ENCODE measurements around the gene PLAAT5. TPM values are rescaled to one million over a fixed set of nuclear protein-coding genes. Genes with fewer than 3 reads are reported as not detected.

PLAAT5 gene
- total and polyA plus RNA-seq, 11 donors = 0.49 to 7.1 (median 1.5) TPM

DNA sequence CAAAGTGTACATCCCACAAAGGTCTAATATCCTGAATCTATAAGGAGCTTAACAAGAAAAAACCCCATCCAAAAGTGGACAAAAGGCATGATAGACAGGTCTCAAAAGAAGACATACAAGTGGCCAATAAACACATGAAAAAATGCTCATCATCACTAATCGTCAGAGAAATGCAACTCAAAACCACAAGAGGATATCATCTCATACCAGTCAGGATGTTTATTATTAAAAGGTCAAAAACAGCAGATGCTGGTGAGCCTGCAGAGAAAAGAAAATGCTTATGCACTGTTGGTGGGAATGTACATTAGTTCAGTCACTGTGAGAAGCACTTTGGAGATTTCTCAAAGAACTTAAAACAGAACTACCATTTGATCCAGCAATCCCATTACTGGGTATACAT is 27.6 kb upstream of the PLAAT5 start:
- H3K27ac ChIP-seq = no peak overlapping the region
- intact Hi-C loops (cut with DNase I) = no loop called here
- H3K4me3 ChIP-seq = no peak overlapping the region
- H3K36me3 ChIP-seq = no peaks in the 10 kb centered on the region
- ATAC-seq = no peak
- H3K9me3 ChIP-seq = peaks cover 0 to 9% (median 0%) of the 10 kb centered on the region in 12 donors
- no peak for TF ChIP-seq POLR2A (IDR thresholded peaks at IDR 0.05)
- TF ChIP-seq, protein P1, sequence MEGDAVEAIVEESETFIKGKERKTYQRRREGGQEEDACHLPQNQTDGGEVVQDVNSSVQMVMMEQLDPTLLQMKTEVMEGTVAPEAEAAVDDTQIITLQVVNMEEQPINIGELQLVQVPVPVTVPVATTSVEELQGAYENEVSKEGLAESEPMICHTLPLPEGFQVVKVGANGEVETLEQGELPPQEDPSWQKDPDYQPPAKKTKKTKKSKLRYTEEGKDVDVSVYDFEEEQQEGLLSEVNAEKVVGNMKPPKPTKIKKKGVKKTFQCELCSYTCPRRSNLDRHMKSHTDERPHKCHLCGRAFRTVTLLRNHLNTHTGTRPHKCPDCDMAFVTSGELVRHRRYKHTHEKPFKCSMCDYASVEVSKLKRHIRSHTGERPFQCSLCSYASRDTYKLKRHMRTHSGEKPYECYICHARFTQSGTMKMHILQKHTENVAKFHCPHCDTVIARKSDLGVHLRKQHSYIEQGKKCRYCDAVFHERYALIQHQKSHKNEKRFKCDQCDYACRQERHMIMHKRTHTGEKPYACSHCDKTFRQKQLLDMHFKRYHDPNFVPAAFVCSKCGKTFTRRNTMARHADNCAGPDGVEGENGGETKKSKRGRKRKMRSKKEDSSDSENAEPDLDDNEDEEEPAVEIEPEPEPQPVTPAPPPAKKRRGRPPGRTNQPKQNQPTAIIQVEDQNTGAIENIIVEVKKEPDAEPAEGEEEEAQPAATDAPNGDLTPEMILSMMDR (IDR thresholded peaks at IDR 0.05) = no peak
- no peaks in the 10 kb centered on the region for H3K4me1 ChIP-seq
- DNase-seq = no peak
- 36 to 53% (median 44%) methylated on average over 1 of the region's 1 CpG for WGBS, 4 donors
- no peaks in the 10 kb centered on the region for H3K27me3 ChIP-seq

DNA sequence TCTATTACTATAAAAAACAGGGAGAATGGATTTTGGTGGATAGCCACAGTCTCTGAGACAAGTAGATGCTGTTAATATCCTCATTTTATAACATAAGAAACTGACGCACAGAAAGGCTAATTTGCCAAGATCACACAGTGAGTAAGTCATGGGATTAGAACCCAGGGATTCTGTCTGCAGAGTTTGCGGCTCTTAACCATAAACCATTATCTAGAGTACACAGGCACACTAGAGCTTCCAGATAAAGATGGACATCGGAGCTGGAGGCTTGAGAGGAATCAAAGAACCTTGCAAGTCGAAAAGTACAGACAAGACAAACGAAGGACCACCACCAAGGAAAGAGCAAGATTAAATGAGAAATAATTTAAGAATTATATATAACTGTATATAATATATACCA is 26.2 kb upstream of the PLAAT5 start:
- 92 to 94% (median 92%) methylated on average over 5 of the region's 5 CpGs for WGBS, 4 donors
- Histone ChIP-seq H3K36me3 (no peaks in the 10 kb centered on the region), H3K4me1 (no peaks in the 10 kb centered on the region), H3K27ac (no peak overlapping the region), H3K27me3 (no peaks in the 10 kb centered on the region), H3K9me3 (no peaks in the 10 kb centered on the region), H3K4me3 (no peak overlapping the region)
- no peak for DNase-seq
- no peak for ATAC-seq
- intact Hi-C loops (cut with DNase I) = no loop called here
- TF ChIP-seq, protein P1 (IDR thresholded peaks at IDR 0.05) = no peak
- no peak for TF ChIP-seq POLR2A (IDR thresholded peaks at IDR 0.05)

DNA sequence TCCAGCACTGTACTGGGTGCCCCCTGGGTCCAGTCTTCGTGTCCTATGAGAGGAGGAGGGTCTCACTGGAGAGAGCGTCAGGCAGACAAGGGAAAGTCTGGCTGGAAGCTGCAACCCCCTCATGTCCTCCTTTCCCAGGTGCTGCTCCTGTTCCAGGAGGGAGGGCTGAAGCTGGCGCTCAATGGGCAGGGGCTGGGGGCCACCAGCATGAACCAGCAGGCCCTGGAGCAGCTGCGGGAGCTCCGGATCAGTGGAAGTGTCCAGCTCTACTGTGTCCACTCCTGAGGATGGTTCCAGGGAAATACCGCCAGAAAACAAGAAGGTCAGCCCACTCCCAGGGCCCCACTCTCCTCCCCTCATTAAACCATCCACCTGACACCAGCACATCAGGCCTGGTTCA is 25.1 kb upstream of the PLAAT5 start:
- WGBS, 4 donors = 81 to 97% (median 92%) methylated on average over 5 to 6 of the region's 6 CpGs
- intact Hi-C loops (cut with DNase I) = no loop called here
- TF ChIP-seq POLR2A (IDR thresholded peaks at IDR 0.05) = no peak
- TF ChIP-seq, protein P1 (IDR thresholded peaks at IDR 0.05) = no peak
- Histone ChIP-seq H3K27ac (no peak overlapping the region), H3K27me3 (no peaks in the 10 kb centered on the region), H3K4me1 (no peaks in the 10 kb centered on the region), H3K9me3 (no peaks in the 10 kb centered on the region), H3K36me3 (no peaks in the 10 kb centered on the region), H3K4me3 (no peak overlapping the region)
- ATAC-seq = no peak
- DNase-seq = no peak

DNA sequence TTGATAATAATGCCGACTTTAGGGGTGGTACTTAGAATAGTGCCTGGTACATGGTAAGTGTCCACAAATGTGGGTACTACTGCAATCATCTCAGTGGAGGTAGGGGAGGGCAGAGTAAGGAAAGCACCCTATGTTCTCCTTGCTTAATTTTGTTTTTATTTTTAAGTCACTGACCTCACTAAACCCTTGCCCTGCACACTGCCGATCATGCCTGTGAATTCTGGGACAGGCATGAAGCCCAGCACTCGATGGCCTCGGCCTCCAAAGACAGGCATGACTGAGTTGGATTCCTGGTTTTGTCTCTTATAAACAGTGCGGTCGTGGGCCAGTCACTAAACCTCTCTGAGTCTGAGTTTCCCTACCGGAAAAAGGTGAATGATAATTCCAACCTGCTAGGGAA is 21.8 kb upstream of the PLAAT5 start:
- Histone ChIP-seq H3K4me3 (no peak overlapping the region), H3K27ac (no peak overlapping the region), H3K36me3 (no peaks in the 10 kb centered on the region), H3K27me3 (no peaks in the 10 kb centered on the region), H3K4me1 (peaks cover 0 to 11% (median 7%) of the 10 kb centered on the region in 12 donors), H3K9me3 (no peaks in the 10 kb centered on the region)
- TF ChIP-seq POLR2A (IDR thresholded peaks at IDR 0.05) = no peak
- TF ChIP-seq, protein P1 (IDR thresholded peaks at IDR 0.05) = no peak
- ATAC-seq (peak in 1 of 4 donors; percentile 8), DNase-seq (no peak)
- intact Hi-C loops (cut with DNase I) = no loop called here
- 78 to 92% (median 86%) methylated on average over 7 of the region's 7 CpGs for WGBS, 4 donors
